Measurements from ENCODE around the gene PDCD11.

The PDCD11 gene

GRCh38 chr10:103490986-103491314 lies 94.5 kb downstream of the PDCD11 start:
- TF ChIP-seq, protein P1, sequence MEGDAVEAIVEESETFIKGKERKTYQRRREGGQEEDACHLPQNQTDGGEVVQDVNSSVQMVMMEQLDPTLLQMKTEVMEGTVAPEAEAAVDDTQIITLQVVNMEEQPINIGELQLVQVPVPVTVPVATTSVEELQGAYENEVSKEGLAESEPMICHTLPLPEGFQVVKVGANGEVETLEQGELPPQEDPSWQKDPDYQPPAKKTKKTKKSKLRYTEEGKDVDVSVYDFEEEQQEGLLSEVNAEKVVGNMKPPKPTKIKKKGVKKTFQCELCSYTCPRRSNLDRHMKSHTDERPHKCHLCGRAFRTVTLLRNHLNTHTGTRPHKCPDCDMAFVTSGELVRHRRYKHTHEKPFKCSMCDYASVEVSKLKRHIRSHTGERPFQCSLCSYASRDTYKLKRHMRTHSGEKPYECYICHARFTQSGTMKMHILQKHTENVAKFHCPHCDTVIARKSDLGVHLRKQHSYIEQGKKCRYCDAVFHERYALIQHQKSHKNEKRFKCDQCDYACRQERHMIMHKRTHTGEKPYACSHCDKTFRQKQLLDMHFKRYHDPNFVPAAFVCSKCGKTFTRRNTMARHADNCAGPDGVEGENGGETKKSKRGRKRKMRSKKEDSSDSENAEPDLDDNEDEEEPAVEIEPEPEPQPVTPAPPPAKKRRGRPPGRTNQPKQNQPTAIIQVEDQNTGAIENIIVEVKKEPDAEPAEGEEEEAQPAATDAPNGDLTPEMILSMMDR (IDR thresholded peaks at IDR 0.05; ENCODE audit: control insufficient read depth, insufficient read depth, low read depth, low read length, missing control alignments): no peak
- no peak overlapping the region for H3K4me3 ChIP-seq (ENCODE audit: control insufficient read depth, low read depth, low read length)
- DNase-seq (ENCODE audit: low read depth): no peak

DNA sequence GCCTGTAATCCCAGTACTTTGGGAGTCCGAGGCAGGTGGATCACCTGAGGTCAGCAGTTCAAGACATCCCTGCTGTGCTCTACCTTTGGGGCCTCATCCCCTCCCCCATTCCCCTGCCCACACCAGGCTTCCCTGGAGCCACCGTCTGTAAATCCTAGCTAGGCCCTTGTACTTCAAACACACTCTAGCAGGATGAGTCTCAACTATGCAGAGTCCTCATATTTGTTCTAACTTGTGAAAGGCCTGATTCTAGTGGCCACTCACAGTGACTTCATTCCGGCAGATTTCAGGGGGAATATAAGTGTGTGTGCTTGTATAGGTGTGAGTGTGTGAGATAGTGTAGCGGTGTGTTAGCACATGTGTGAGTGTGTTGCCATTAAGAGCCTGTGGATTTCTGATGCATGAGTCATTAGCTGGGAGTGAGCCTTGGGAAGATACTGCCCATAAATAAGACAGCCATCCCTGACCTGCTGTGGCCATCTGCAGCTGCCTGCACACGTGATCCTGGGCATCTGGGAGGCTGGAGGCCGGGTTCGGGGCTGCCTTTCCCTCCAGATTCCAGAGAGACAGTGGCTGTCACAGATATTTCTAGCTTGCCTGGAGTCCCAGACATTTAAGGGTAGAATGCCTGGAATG lies 95.4 kb downstream of the PDCD11 start:
- DNase-seq (ENCODE audit: low read depth): peak; percentile 91
- TF ChIP-seq, protein P1 (IDR thresholded peaks at IDR 0.05; ENCODE audit: control insufficient read depth, insufficient read depth, low read depth, low read length, missing control alignments): no peak

GRCh38 chr10:103492655-103493261 lies 96.3 kb downstream of the PDCD11 start:
- no peak for DNase-seq (ENCODE audit: low read depth)
- TF ChIP-seq, protein P1 (IDR thresholded peaks at IDR 0.05; ENCODE audit: control insufficient read depth, insufficient read depth, low read depth, low read length, missing control alignments): no peak
- no peak overlapping the region for H3K4me3 ChIP-seq (ENCODE audit: control insufficient read depth, low read depth, low read length)

More for the DNA sequence above, 95.4 kb downstream of the PDCD11 start:
- no peak overlapping the region for H3K4me3 ChIP-seq (ENCODE audit: control insufficient read depth, low read depth, low read length)

DNA sequence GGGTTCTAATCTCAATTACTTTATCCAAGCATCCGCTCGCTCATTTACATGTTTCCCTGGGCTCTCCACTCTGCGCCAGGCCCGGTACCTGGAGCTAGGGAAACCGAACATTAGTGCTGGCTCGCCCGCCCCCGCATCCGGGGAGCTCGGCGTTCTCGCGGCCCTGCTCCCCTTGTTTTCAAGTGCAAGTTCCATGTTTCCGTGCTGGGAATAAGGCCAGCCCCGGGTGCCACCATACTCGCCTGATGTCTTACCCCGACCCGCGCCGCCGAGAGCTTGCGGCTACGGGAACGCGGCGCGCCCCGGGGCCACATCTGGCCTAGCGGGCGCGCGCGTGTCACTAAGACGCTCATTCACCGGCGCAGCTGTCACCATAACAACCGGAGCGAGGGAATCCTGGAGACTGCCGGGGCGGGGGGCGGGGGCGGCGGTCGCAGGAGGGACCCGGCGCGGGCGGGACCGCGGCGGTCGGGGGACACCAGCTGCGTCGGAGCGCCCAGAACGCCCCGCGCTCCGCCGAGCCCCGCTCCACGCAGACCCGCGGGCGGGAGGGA lies 97.0 kb downstream of the PDCD11 start, which contains the start of gene NEURL1:
Gene NEURL1, plus strand, starts transcription at position 344 of the 554 bp plus-strand sequence. CDS start 683 bp downstream, outside the sequence.
- H3K4me3 ChIP-seq (ENCODE audit: control insufficient read depth, low read depth, low read length): peak within 1 kb of the TSS; percentile 26
- no peak for DNase-seq (ENCODE audit: low read depth)
- TF ChIP-seq, protein P1 (IDR thresholded peaks at IDR 0.05; ENCODE audit: control insufficient read depth, insufficient read depth, low read depth, low read length, missing control alignments): no peak

DNA sequence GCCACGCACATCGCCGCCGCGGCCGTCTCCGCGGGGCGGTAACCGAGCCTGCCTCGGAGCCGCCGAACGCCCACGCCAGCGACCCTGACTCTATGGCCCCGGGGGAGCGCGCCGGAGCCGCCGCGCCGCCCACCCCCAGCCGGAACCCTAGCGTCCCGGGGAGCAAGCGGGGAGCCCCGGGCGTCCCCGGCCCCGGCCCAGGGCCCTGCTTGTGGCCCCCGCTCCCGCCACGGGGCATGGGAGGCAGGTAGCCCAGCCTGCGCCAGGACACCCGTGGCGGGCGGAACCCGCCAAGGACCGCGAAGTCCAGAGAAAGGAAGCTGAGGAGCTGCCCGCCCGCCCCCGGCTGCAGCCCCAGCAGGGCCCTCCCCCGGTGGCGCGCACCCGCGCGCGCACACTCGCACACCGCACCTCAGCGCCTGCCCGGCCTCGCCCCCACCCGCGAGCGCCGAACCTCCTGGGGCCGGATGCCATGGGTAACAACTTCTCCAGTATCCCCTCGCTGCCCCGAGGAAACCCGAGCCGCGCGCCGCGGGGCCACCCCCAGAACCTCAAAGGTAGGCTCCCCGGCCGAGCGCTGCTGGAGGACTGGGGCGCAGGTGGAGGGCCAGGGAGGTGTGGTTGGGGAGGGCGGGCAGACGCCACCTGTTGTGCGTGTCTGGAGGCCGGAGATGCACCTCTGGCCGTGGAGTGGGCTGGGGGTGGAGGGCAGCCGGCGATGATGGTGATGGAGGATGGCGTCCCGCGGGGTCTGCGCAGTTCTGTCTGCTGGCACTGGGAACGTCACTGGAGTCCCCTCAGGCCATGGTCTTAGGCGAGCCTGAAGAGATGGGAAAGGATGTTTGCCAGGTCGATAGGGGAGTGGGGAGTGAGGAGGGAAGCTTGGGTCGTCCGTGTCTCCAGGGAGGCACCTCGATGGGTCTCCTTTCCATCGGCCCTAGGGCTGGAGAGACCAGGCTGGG lies 97.8 kb downstream of the PDCD11 start:
- peak overlapping the region; percentile 26 for H3K4me3 ChIP-seq (ENCODE audit: control insufficient read depth, low read depth, low read length)
- no peak for DNase-seq (ENCODE audit: low read depth)
- TF ChIP-seq, protein P1 (IDR thresholded peaks at IDR 0.05; ENCODE audit: control insufficient read depth, insufficient read depth, low read depth, low read length, missing control alignments): no peak

- TF ChIP-seq, protein P1 (IDR thresholded peaks at IDR 0.05; ENCODE audit: control insufficient read depth, insufficient read depth, low read depth, low read length, missing control alignments): no peak
- no peak for DNase-seq (ENCODE audit: low read depth)
- H3K4me3 ChIP-seq (ENCODE audit: control insufficient read depth, low read depth, low read length): no peak overlapping the region
Measured at GRCh38 chr10:103495321-103495720, 98.9 kb downstream of the PDCD11 start.

All from AG09309 (cell line).